Activated CD4-positive, alpha-beta T cell treated with anti-CD3 and anti-CD28 coated beads for 1 hour (primary cell): ENCODE data around the gene MTHFD1L.
A peak's percentile ranks its signal among the peaks of the same experiment; 100 is the strongest.

Experiments
- DNase-seq: peaks from one replicate; pipeline ENCODE4 v3.0.0-alpha.2; 2020

MTHFD1L gene

DNA sequence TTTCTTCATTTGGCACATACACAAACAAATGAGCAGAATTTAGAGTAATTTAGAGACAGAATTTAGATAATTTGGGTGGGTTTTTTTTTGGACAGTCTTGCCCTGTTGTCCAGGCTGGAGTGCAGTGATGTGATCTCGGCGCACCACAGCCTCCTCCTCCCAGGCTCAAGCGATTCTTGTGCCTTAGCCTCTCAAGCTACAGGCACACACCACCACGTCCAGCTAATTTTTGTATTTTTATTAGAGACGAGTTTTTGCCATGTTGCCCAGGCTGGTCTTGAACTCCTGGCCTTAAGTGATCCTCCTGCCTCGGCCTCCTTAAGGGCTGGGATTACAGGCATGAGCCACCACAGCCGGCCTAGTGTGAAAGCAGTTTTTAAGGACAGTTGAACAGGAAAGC is 127.8 kb downstream of the MTHFD1L start:
- no peak for DNase-seq

DNA sequence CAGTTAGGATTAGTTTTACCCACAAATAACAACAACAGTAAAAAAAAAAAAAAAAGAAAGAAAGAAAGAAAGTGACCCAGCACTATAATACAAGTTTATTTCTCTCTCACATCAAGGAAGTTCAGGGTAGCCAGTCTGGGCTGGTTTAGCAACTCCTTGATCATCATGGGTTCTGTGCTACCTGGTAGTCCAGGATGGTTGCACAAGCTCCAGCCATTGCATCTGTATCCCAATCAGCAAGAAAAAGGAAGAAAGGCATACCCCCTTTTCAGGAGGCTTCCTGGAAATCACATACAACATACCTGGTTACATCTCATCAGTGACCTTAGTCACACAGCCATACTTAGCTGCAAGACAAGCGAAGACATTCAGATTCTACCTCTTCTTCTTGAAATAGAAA is 128.5 kb downstream of the MTHFD1L start:
- DNase-seq: no peak

DNA sequence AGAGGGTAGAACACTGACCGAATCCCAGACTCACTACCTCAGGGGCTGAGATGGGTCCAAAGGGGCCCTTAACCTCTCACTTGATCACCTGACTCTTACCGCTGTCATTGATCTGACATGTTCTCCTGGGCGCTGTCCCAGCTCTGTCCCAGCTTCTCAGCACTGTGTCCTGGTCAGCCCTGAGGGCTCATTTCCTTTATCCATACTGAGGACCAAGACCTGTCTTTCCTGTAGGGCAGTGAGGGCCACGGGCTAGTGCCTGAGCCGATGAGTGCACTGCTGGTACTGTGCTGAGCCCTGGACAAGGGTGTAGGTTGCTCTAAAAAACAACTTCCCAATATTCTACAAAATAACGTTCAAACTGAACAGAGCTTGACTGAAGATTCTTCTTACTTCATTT is 131.5 kb downstream of the MTHFD1L start:
- DNase-seq: no peak

DNA sequence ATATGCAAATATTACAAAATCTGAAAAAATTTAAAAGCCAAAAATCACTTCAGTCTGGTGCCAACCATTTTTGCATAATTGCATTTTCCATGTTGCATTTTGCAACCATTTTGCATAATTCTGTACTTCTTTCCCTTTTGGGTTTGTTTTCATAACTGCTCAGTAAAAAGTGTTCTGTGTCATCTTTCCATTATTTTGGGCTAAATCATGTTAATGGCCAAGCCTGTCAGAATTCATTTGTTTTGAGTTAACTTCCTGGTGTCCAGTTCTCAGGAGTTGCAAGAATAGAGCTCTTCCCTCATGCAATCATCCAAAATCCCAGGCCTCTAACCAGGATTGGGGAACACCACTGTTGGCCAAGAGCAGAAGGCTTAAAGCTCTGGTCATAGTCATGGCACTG is 133.6 kb downstream of the MTHFD1L start:
- no peak for DNase-seq

DNA sequence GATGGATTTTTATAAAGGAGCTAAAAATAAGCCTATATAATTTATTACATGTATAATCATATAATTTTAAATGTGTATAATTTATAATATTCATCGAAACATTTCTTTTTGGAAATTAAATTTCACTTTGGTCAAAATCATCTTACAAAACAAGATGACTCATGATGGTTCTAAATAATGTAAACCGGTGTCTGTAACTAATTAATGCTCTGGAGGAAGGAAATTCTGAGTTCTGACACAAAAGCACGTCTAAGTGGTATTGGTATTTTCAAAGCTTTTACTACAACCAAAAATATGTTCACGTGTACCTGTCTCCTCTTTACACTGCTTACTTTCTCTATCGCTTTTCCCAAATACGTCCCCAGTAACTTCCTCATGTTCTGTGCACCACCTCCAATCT is 134.1 kb downstream of the MTHFD1L start:
- no peak for DNase-seq

DNA sequence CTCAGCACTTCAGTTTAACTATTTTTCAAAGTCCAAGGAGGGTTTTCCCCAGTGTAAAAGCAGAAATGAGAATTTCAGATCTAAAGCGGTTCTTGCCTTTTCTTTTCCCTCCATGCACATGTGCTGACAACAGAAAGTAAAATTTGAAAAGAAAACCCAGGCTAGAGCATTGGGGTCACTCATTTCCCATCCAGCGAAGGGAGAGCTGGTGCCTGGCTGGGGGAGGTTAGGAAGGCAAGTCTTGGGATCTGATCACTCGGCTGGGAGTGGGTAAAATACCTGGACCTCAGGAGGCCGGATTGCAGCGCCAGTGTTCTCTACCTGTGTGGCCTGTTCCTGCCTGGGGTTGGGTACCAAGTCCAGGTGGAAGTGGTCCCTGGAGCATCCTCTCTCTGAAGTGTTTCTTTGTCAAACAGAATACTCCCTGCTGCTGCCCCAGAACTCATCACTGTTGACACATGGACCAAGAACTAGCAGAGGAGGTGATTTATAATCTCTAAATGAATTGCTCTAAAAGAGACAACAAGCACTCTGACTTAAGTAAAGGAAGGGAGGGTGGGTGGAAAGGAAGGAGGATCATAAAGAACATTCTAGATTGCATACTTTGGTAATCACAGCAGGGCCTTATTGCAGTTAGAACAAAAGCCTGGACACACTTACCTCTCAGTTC is 136.0 kb downstream of the MTHFD1L start:
- DNase-seq: no peak

DNA sequence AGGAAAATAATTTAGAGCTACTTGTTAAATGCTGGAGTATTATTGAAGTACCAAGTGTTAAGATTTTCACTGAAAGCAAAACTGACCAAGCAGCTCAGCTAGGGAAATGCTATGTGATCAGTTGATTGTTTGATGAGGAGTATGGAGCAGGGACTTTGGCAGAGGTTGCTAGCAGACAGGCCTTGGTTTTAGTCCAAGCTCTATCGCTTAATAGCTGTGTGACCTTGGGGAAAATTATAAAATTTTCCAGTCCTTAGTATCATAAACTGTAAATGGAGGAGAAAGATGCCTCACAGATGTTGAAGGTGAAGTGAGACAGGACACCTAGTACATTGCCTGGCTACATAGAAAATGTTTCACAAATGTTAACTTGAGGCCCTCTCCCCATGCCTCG is 136.6 kb downstream of the MTHFD1L start:
- no peak for DNase-seq

DNA sequence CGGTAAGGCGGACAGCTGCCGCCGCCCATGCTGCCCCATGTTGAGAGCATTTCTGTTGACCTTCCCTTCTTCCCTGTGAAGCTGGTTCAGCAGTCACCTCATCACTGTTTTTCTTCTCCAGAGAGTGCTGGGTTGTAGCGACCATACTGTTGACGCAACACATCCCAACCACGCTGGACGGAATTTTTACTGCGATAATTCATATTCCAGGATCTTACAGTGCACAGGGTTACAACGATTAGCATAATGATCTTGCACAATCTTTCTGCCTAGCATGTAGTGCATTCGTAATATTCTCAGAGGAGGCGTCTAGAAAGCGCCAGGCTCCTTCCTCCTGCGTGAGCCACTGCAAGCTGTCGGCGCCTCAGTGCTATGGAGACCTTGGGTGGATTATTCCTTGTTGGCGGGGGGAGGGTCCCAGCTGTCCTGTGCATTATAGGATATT is 137.0 kb downstream of the MTHFD1L start:
- DNase-seq: no peak

DNA sequence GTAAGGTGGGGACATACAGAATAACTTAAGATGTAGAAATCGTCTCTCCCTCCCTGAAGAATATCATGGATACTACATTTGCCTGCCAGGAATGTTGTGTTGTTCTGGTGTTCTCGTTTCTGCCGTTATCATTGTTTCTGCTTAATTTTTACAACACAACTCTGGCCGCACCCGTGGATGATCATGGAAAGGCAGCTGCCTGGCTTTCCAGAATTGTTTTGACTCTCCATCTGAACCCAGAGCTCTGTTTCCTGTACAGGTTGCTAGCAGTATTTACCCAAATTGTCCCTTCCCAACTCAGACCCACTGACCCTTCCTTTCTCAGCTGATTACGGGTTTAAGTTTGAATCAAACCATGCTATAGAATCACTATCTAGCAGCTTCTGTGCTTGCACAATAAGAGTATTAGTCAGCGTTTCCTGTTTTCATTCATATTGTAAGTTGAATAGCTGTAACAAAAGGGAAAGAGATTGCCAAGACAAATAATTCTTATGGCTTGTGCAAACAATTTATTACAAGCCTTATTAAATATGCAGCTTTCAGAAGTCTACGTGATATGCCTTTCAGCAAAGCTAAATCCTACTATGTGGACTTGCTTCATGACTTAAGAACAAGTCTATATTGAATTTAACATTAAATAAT is 139.0 kb downstream of the MTHFD1L start:
- DNase-seq: no peak

DNA sequence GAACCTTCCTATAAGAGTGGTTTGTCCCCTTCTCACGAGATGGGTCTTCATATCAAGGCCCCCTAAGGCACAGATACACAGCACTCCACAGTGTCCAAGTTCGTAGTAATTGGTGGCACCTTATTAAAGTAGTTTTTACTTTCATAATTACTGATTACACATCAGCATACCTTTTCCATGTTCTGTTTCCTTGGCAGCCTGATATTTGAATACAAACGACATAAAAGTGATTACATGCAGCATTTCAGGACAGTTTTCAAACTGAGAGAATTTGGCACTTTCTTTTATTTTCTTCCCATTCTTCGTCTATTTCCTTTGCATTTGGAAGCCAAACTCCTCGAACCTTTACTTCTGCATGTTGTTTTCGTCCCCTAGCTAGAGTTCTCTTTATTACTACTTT is 139.7 kb downstream of the MTHFD1L start:
- no peak for DNase-seq

DNA sequence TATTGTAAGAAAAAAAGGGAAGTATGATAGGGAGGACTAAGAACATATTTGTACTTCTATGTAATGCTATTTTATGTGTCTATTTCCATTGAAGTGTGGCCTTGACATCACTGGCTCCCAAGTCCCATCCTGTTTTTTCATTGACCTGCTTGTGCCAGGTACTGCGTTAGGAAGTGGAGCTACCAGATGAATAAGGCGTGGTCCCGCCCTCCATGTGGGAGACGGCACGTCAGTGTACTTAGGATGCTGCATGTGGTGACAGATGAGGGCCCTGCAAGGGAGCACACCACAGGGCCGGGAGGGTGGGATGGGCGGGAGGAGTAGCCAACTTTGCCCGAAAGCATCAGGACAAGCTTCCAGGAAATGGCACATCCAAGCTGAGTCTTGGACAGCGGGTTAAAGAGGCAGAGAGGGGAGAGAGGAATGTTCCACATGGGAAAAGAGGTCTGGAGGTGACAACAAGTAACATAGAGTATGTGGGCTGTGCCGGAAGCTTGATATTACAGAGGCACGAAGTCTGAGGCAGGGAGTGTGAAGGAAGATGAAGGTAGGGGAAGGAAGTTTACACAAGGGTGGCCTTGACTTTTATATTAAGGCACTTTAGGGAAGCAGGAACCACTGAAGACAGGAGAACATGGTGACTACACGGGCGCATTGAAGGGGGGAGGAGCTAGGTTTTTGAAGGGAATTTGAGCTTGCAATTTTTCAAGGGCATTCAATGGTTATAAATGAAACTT is 140.6 kb downstream of the MTHFD1L start:
- no peak for DNase-seq

DNA sequence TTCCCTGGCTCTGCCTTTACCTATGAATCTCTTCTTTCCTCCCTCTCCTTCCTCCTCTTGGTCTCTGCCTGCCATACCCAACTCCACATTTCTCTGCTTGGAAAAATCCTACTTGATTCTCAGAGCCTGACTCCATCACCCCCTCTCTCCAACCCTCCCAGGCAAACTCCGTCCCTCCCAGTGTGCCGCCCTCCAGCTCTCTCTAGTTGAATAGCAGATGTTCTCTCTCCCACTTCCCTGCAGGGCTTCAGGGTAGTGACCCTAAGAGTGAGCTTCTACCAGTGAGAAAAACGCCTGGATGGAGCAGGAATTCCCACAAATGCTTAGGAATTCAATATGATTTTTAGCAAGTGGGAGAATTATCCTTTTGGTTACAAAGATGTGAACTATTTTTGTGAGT is 141.6 kb downstream of the MTHFD1L start:
- DNase-seq: no peak

DNA sequence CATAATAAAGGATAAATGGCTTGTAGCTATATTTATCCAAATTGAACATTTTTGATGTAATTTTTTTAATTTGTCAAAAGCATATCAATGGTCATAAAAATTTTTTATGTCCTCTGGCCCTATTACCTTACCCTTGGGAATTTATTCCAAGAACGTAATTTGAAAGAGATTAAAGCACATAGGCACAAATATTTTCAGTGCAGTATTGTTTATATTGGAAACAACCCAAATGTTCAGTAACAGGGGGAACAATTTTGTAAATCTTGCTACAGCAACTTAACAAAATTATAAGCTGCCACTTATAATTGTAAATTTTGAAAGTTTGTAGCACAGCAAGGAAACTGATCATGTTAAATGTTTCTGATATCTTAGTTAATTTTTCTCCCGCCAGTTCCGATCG is 142.4 kb downstream of the MTHFD1L start:
- DNase-seq: no peak

DNA sequence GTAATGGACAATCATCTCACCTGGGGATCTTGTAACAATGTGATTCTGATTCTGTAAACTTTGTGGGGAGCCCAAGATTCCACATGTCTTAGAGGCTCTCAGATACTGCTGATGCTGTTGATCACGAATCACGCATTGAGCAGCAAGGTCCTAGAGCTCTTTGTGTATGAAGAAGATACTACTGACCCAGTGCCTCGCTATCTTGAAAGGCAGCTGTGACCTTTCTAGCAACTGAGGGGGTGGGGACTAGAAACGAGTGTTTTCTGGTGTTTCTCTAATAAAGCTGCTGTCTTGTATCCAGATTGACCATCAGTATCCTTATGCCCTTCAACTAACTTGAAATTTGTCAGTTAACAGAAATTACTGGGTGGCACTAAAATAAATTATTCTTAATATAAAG is 142.9 kb downstream of the MTHFD1L start:
- no peak for DNase-seq

DNA sequence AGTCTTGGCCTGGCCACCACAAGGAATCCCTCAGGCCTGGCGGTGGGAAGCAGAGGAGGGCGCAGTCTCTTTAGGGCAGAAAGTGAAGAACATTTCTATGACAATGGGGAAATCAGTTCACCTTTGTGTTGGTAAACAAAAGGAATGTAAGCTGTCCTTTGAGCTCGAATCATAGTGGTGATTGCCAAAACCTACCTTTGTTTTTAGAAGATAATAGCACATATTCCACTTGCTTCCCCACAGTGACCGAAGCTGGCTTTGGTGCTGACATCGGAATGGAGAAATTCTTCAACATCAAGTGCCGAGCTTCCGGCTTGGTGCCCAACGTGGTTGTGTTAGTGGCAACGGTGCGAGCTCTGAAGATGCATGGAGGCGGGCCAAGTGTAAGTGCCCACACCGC is 144.1 kb downstream of the MTHFD1L start:
- DNase-seq: no peak

DNA sequence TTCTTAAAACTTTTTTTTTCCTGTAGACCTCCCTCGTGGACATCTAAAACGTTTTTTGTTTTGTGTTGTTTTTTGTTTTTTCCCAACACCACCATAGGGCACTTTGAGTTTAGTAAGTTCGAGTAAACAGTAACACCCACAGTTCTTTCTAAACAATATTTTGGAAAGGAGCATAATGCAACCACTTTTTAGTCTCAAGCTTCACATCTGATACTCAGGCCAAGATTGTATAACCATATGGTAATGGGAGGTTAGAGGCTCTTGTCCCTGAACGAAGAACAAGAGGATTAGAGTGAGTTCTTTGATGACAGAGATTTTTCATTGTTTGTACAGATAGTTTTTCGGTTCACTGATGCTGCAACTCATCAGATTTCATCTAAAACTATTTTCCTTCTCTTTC is 144.6 kb downstream of the MTHFD1L start:
- no peak for DNase-seq

DNA sequence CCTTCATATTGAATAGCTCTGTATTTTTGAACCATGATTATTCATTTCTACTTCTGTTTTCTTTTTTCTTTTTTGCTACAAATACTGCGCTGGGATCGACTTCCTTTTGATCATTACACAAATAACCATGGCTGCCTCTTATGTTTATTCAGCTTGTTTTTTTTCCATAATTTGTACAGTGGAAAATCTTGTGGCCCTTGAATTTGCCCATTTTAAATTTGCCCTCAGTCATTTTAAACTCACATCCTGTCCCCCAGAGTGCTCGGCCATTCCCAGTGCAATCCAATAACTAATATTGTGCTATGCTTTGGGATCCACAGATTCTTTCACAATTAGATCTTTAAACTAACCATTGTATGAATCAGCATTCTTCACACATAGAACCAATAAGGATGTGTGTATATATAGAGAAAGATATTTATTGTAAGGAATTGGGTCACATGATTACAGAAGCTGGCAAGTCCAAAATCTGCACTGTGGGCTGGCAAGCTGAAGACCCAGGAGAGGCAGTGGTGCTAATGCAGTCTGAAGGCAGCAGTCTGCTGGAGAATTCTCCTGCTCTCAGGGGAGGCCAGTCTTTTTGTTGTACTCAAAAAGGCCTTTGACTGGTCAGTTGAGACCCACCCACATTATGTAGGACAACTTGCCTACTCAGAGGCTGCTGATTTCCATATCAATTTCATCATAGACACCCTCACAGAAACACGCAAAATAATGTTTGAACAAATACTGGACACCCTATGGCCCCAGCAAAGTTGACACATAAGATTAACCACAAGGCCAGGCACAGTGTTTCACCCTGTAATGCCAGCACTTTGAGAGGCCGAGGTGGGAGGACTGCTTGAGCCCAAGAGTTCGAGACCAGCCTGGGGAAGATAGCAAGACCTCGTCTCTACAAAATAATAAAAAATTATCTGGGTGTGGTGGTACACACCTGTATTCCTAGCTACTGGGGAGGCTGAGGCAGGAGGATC is 147.1 kb downstream of the MTHFD1L start:
- DNase-seq: no peak

DNA sequence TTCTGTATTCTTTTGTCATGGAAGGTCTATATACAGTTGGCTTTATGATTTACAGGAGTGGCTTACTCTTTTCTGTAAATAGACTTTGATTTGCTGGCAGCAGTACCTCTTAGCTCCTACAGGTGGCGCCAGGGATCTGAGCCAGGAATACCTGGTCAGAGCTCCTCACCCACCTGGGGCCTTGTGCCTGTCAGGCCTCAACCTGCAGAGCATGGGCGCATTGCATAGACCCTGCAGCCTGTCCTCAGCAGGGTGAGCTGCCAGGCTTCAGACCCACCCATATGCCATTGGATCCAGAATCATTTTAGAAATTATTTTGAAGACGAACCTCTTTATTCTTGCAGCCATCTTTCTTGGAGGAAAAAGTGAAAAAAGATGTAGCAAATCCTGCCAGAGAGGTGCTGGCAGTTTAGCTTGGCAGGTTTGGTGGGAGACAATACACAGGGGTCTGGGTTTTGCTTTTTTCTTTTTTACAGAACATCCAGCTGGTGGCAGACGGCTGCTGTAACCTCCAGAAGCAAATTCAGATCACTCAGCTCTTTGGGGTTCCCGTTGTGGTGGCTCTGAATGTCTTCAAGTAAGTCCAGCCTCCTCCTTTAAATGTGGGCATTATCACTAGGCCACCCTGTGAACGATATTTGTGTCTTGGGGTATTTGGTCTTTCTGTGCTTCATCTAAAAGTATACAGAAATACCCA is 149.1 kb downstream of the MTHFD1L start:
- DNase-seq: peak; percentile 35

DNA sequence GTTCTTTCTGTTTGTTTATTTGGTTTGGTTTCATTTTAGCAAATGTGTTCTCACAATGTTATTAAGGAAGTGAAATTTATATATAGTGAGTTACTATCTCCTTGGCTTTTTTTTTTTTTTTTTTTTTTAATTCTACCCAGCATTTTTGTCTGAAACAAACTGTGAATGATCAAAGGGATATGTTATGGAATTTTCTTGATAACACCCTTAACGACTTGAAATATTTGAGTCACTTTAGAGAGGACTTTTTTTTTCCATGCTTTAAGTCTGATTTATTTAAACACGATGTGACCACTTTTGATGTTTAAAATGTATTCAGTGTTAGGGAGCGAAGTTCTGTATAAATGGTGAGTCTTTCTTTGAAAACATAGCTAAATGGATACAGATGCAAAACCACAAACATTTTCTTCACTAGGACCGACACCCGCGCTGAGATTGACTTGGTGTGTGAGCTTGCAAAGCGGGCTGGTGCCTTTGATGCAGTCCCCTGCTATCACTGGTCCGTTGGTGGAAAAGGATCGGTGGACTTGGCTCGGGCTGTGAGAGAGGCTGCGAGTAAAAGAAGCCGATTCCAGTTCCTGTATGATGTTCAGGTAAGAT is 149.7 kb downstream of the MTHFD1L start:
- no peak for DNase-seq

DNA sequence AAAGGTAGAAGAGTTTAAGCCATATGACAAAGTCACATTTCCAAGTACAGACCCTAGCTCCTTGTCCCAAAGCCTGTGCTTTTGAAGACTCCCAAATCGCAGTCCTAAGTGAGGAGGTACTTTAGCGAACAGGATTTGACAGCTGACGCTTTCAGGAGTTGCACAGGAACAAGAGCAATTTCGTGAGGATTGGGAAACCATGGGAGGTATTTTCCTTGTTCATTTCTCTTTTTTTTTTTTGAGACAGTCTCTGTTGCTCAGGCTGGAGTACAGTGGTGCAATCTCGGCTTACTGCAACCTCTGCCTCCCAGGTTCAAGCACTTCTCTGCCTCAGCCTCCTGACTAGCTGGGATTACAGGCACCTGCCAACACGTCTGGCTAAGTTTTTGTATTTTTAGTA is 150.6 kb downstream of the MTHFD1L start:
- DNase-seq: no peak

DNA sequence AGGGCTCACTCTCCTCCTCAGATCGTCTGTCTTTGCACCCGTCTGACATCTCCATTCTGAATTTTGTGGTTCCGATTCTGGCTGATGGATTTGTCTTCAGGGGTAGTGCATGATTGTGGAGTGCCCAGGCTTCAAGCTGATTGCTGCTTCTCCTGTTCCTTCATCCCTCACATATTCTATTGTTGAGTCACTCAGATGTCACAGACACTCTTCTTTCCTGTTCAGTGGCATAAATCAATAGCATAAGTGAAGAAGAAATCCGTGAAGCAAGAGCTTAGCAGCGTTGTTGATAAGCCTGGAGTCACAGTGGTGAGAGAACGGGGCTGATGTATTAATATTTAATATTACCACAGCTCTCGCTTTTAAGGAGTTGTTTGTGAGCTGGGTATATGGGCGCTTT is 152.5 kb downstream of the MTHFD1L start:
- no peak for DNase-seq
